Loucy (cell line): ENCODE results near the gene CCDC121.
"Not testable (repeated sequence)": the region's sequence is repeated elsewhere in the genome, so short reads cannot be mapped to it uniquely, and the experiment has no call there.

Experiments used
- H2AFZ ChIP-seq: fragments of 200-600 bp; sonication (generic); 2 replicates; pipeline ENCODE4 v1.6.0; 2016; ENCODE audit warnings: antibody characterized with exemption, mild to moderate bottlenecking, low read length, moderate library complexity
- H3F3A ChIP-seq: fragments of 200-600 bp; 2 replicates; pipeline ENCODE4 v1.6.0; 2016; ENCODE audit warnings: antibody characterized with exemption, low read depth, mild to moderate bottlenecking
- H3K27me3 ChIP-seq: fragments of 200-600 bp; sonication (generic); 2 replicates; pipeline ENCODE4 v1.6.1; 2014; ENCODE audit warnings: low read length, mild to moderate bottlenecking; ENCODE audit not compliant: insufficient read depth, poor library complexity, severe bottlenecking
- H3K36me3 ChIP-seq: fragments of 200-600 bp; sonication (generic); 2 replicates; pipeline ENCODE4 v1.6.1; 2016; ENCODE audit warnings: low read length; ENCODE audit not compliant: insufficient read depth
- H3K4me1 ChIP-seq: fragments of 200-600 bp; sonication (generic); 2 replicates; pipeline ENCODE4 v1.5.1; 2014; ENCODE audit warnings: low read length, mild to moderate bottlenecking; ENCODE audit not compliant: insufficient read depth, poor library complexity, severe bottlenecking
- H3K4me2 ChIP-seq: fragments of 200-600 bp; sonication (generic); 2 replicates; pipeline ENCODE4 v1.6.0; 2014; ENCODE audit warnings: antibody characterized with exemption, low read length, low read depth, mild to moderate bottlenecking; ENCODE audit not compliant: poor library complexity, severe bottlenecking
- H3K4me3 ChIP-seq: fragments of 200-600 bp; sonication (generic); 2 replicates; pipeline ENCODE4 v1.5.1; 2014; ENCODE audit warnings: low read length, mild to moderate bottlenecking, mixed read lengths; ENCODE audit not compliant: poor library complexity, severe bottlenecking
- H3K79me2 ChIP-seq: fragments of 200-600 bp; sonication (generic); 2 replicates; pipeline ENCODE4 v1.6.1; 2014; ENCODE audit warnings: low read length; ENCODE audit not compliant: insufficient read depth
- H3K9ac ChIP-seq: fragments of 200-600 bp; sonication (generic); 2 replicates; pipeline ENCODE4 v1.6.0; 2014; ENCODE audit warnings: mild to moderate bottlenecking, low read depth, low read length, moderate library complexity; ENCODE audit not compliant: poor library complexity, severe bottlenecking
- H3K9me2 ChIP-seq: fragments of 200-600 bp; sonication (generic); replicated peaks from 2 replicates; pipeline ENCODE4 v1.6.1; 2016; ENCODE audit warnings: low read depth, low read length, mixed read lengths
- H3K9me3 ChIP-seq: fragments of 200-600 bp; sonication (generic); 2 replicates; pipeline ENCODE4 v1.6.1; 2014; ENCODE audit warnings: mild to moderate bottlenecking, antibody characterized with exemption, low read length, low read depth; ENCODE audit not compliant: insufficient read depth
- H4K20me1 ChIP-seq: fragments of 200-600 bp; sonication (generic); 2 replicates; pipeline ENCODE4 v1.6.0; 2014; ENCODE audit warnings: antibody characterized with exemption, low read length, mild to moderate bottlenecking; ENCODE audit not compliant: insufficient read depth, poor library complexity, severe bottlenecking
- EZH2phosphoT487 ChIP-seq: fragments of 200-600 bp; IDR thresholded peaks from 2 replicates; pipeline ENCODE4 v1.6.1; 2018; ENCODE audit warnings: antibody characterized with exemption, mild to moderate bottlenecking, moderate library complexity, borderline replicate concordance
- TF ChIP-seq, protein P1 (sequence below): fragments of 200-600 bp; sonication (generic); conservative IDR thresholded peaks from 2 replicates; pipeline ENCODE4 v1.5.1; 2014; ENCODE audit warnings: mild to moderate bottlenecking, antibody characterized with exemption, low read length

Gene CCDC121

DNA sequence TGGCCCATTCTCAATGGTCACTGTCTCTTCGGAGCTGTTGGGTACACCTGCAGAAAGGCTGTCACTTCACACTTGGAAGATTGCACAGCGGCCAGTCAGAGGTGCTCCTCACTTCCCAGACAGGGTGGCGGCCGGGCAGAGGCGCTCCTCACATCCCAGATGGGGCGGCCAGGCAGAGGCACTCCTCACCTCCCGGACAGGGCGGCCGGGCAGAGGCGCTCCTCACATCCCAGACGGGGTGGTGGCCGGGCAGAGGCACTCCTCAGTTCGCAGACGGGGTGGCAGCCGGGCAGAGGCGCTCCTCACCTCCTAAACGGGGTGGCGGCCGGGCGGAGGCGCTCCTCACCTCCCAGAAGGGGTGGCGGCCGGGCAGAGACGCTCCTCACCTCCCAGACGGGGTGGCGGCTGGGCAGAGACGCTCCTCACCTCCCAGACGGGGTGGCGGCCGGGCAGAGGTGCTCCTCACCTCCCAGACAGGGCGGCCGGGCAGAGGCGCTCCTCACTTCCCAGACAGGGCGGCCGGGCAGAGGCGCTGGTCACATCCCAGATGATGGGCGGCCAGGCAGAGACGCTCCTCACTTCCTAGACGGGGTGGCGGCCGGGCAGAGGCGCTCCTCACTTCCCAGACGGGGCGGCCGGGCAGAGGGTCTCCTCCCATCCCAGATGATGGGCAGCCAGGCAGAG lies 34.6 kb downstream of the CCDC121 start:
- peaks cover 30% of the 10 kb centered on the region for H4K20me1 ChIP-seq
- peaks cover 21% of the 10 kb centered on the region; the same call in 1 of the 2 replicates for H3K36me3 ChIP-seq
- not testable (repeated sequence) for H3K9ac ChIP-seq, H3F3A ChIP-seq, H2AFZ ChIP-seq, H3K9me2 ChIP-seq, H3K4me1 ChIP-seq, H3K27me3 ChIP-seq, H3K9me3 ChIP-seq, H3K4me3 ChIP-seq, H3K4me2 ChIP-seq
- peaks cover 89% of the 10 kb centered on the region for H3K79me2 ChIP-seq

DNA sequence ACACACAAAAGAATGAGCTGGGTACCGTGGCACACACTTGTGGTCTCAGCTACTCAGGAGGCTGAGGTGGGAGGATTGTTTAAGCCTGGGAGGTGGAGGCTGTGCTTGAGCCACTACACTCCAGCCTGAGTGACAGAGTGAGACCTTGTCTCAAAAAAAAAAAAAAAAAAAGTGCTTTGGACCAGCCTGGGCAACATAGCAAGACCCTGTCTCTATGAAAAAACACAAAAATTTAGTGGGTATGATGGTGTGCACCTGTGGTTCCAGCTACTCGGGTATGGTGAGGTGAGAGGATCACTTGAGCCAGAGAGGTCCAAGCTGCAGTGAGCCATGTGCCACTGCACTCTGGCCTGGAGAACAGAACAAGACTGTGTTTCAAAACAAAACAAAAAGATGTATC lies 35.6 kb downstream of the CCDC121 start:
- H2AFZ ChIP-seq, result no peak overlapping the region
- peaks cover 9% of the 10 kb centered on the region for H3K4me1 ChIP-seq
- H3F3A ChIP-seq, result no peaks in the 10 kb centered on the region
- H3K79me2 ChIP-seq, result peaks cover 89% of the 10 kb centered on the region
- H3K36me3 ChIP-seq, result peaks cover 15% of the 10 kb centered on the region; the same call in 1 of the 2 replicates
- no peak for TF ChIP-seq EZH2phosphoT487
- TF ChIP-seq, protein P1, sequence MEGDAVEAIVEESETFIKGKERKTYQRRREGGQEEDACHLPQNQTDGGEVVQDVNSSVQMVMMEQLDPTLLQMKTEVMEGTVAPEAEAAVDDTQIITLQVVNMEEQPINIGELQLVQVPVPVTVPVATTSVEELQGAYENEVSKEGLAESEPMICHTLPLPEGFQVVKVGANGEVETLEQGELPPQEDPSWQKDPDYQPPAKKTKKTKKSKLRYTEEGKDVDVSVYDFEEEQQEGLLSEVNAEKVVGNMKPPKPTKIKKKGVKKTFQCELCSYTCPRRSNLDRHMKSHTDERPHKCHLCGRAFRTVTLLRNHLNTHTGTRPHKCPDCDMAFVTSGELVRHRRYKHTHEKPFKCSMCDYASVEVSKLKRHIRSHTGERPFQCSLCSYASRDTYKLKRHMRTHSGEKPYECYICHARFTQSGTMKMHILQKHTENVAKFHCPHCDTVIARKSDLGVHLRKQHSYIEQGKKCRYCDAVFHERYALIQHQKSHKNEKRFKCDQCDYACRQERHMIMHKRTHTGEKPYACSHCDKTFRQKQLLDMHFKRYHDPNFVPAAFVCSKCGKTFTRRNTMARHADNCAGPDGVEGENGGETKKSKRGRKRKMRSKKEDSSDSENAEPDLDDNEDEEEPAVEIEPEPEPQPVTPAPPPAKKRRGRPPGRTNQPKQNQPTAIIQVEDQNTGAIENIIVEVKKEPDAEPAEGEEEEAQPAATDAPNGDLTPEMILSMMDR, result no peak
- H3K9me3 ChIP-seq, result peaks cover 12% of the 10 kb centered on the region
- no peak overlapping the region for H3K9ac ChIP-seq
- no peak overlapping the region for H3K4me2 ChIP-seq
- H3K4me3 ChIP-seq, result no peak overlapping the region
- H3K9me2 ChIP-seq, result no peaks in the 10 kb centered on the region
- H4K20me1 ChIP-seq, result peaks cover 40% of the 10 kb centered on the region
- H3K27me3 ChIP-seq, result no peaks in the 10 kb centered on the region

DNA sequence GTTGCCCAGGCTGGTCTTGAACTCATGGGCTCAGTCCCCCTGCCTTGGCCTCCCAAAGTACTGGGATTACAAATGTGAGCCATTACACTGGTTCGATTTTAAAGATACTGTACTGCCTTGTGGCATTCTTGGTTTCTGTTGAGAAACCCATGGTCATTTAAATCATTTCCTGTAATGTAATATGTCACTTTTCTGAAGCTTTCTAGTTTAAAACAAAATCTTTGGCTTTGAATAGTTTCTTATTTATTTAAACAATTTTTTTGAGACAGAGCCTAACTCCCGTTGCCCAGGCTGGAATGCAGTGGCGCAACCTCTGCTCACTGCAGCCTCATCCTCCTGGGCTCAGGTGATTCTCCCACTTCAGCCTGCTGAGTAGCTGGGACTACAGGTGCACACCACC lies 37.1 kb downstream of the CCDC121 start:
- Histone ChIP-seq H3F3A (no peaks in the 10 kb centered on the region), H3K9ac (no peak overlapping the region), H2AFZ (no peak overlapping the region), H3K4me2 (no peak overlapping the region), H4K20me1 (peaks cover 48% of the 10 kb centered on the region), H3K79me2 (peaks cover 89% of the 10 kb centered on the region), H3K27me3 (no peaks in the 10 kb centered on the region), H3K4me1 (peaks cover 19% of the 10 kb centered on the region), H3K36me3 (0 out of 2 replicates have a peak, but pooled peaks cover 7% of the 10 kb centered on the region), H3K4me3 (no peak overlapping the region), H3K9me2 (no peaks in the 10 kb centered on the region), H3K9me3 (peaks cover 12% of the 10 kb centered on the region)
- no peak for TF ChIP-seq EZH2phosphoT487

DNA sequence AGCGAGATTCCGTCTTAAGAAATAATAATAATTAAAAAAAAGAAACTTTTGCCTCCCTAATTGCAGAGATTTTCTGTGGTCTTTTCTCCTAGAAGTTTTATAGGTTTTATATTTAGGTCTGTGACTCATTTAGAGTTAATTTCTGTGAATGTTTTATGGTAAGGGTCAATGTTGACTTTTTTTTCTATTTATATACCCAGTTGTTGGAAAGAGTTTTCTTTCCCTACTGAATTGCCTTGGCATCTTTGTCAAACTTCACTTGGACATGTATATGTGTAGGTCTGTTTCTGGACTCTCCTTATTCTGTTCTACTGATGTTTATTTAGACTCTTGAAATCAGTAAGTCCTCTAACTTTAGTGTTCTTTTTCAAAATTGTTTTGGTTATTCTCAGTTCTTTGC lies 40.5 kb downstream of the CCDC121 start:
- Histone ChIP-seq H3K4me3 (peak overlapping the region; percentile 42), H4K20me1 (peaks cover 72% of the 10 kb centered on the region), H3K9ac (no peak overlapping the region), H2AFZ (no peak overlapping the region), H3K36me3 (0 out of 2 replicates have a peak, but pooled peaks cover 1% of the 10 kb centered on the region), H3F3A (no peaks in the 10 kb centered on the region), H3K9me2 (no peaks in the 10 kb centered on the region), H3K4me2 (peak overlapping the region; percentile 94), H3K27me3 (peaks cover 1% of the 10 kb centered on the region), H3K79me2 (peaks cover 98% of the 10 kb centered on the region), H3K9me3 (peaks cover 8% of the 10 kb centered on the region), H3K4me1 (peaks cover 52% of the 10 kb centered on the region)
- TF ChIP-seq EZH2phosphoT487, result no peak
- TF ChIP-seq, protein P1, result no peak
